ENCODE results near the gene RHBDF1.

DNA sequence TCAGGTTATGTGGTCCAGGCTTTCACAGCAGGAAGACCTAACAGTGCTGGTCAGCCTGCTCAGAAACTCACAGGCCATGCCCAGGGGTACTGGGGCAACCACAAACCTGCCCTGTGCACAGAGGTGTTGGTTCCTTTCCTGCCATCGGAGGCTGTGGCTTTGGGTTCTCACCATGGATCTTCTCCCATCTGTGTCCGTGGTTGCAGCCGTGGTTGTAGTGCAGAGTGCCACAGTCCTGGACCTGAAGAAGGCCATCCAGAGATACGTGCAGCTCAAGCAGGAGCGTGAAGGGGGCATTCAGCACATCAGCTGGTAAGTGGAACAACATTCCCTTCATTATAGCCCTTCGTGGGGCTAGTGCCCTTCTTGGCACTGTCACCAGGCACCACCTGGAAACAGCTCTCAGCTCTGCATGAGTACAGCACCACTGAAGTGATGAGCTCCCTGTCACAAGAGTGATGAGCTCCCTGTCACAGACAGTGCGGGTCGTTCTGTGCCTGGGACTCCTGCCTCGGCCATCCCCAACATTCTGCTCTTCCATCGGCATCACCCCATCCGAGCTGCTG lies 16.8 kb downstream of the RHBDF1 start:
- TF ChIP-seq, protein P1, sequence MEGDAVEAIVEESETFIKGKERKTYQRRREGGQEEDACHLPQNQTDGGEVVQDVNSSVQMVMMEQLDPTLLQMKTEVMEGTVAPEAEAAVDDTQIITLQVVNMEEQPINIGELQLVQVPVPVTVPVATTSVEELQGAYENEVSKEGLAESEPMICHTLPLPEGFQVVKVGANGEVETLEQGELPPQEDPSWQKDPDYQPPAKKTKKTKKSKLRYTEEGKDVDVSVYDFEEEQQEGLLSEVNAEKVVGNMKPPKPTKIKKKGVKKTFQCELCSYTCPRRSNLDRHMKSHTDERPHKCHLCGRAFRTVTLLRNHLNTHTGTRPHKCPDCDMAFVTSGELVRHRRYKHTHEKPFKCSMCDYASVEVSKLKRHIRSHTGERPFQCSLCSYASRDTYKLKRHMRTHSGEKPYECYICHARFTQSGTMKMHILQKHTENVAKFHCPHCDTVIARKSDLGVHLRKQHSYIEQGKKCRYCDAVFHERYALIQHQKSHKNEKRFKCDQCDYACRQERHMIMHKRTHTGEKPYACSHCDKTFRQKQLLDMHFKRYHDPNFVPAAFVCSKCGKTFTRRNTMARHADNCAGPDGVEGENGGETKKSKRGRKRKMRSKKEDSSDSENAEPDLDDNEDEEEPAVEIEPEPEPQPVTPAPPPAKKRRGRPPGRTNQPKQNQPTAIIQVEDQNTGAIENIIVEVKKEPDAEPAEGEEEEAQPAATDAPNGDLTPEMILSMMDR (IDR thresholded peaks at IDR 0.05; ENCODE audit: low read depth, low read length, missing input control) = no peak
- TF ChIP-seq MAX (IDR thresholded peaks at IDR 0.05) (no peak), YY1 (IDR thresholded peaks at IDR 0.05) (no peak), GABPA (IDR thresholded peaks at IDR 0.05 in 1 of 2, conservative IDR thresholded peaks at IDR 0.05 in 1 of 2) (no peak), REST (IDR thresholded peaks at IDR 0.05) (no peak), RAD21 (IDR thresholded peaks at IDR 0.05) (no peak), TAF1 (conservative IDR thresholded peaks at IDR 0.05) (no peak), SP1 (IDR thresholded peaks at IDR 0.05) (no peak), FOXA1 (IDR thresholded peaks at IDR 0.05) (no peak), JUND (IDR thresholded peaks at IDR 0.05) (no peak)
- TF ChIP-seq, protein P2, sequence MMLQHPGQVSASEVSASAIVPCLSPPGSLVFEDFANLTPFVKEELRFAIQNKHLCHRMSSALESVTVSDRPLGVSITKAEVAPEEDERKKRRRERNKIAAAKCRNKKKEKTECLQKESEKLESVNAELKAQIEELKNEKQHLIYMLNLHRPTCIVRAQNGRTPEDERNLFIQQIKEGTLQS (IDR thresholded peaks at IDR 0.05) = no peak
